Measurements from ENCODE around the gene ABTB2. TPM values are rescaled to one million over a fixed set of nuclear protein-coding genes. Genes with fewer than 3 reads are reported as not detected.

Gene ABTB2
- total and polyA plus RNA-seq, 2 donors: 3.2 to 4.4 TPM

DNA sequence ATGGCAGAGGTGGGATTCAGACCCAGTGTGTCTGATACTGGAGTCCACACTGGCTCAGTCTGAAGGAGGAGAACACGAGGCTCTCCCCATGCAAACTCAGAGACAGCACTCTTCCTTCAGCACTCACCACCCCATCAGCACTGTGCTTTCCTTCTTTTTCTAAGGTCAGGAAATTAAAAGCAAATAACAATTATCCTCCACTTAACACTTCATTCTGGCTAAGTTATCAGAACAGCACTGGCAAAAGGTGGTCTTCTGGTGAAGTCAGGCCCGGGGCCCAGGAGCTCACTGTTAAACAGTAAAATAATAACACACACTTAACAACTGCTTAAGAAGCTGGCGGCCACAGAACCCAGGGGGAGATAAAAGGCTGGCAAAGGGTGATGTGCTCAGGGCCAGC lies 145.2 kb downstream of the ABTB2 start:
- DNase-seq (ENCODE audit: extremely low spot score): no peak
- no peak overlapping the region for H3K4me3 ChIP-seq (ENCODE audit: low read depth, low read length)
- no peaks in the 10 kb centered on the region for H3K4me1 ChIP-seq (ENCODE audit: insufficient read depth)
- 80% methylated on average over 3 of the region's 3 CpGs for WGBS
- no peak overlapping the region for H3K27ac ChIP-seq (ENCODE audit: low read depth)
- no peaks in the 10 kb centered on the region for H3K36me3 ChIP-seq (ENCODE audit: insufficient read depth)

DNA sequence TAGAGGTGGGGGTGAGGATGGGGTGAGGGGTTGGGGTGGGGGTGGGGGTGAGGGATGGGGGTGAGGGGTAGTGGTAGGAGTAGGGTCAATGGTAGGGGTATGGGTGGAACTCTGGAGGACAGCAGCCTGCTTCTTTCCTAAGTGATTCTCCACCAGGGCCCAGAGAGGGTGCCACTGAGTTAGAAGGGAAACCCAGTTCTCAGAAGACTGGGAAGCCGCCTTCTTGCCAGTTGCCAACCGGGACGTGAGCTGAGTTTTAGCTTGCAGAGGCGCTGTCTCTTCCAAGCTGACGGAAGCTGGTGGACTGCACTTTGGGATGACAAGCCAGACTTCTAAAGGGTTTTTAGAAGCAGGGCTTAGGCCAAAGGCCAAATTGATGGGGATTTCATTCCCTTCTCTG lies 148.0 kb downstream of the ABTB2 start:
- no peaks in the 10 kb centered on the region for H3K4me1 ChIP-seq (ENCODE audit: insufficient read depth)
- no peaks in the 10 kb centered on the region for H3K36me3 ChIP-seq (ENCODE audit: insufficient read depth)
- WGBS: 78% methylated on average over 5 of the region's 5 CpGs
- no peak overlapping the region for H3K4me3 ChIP-seq (ENCODE audit: low read depth, low read length)
- DNase-seq (ENCODE audit: extremely low spot score): no peak
- no peak overlapping the region for H3K27ac ChIP-seq (ENCODE audit: low read depth)

DNA sequence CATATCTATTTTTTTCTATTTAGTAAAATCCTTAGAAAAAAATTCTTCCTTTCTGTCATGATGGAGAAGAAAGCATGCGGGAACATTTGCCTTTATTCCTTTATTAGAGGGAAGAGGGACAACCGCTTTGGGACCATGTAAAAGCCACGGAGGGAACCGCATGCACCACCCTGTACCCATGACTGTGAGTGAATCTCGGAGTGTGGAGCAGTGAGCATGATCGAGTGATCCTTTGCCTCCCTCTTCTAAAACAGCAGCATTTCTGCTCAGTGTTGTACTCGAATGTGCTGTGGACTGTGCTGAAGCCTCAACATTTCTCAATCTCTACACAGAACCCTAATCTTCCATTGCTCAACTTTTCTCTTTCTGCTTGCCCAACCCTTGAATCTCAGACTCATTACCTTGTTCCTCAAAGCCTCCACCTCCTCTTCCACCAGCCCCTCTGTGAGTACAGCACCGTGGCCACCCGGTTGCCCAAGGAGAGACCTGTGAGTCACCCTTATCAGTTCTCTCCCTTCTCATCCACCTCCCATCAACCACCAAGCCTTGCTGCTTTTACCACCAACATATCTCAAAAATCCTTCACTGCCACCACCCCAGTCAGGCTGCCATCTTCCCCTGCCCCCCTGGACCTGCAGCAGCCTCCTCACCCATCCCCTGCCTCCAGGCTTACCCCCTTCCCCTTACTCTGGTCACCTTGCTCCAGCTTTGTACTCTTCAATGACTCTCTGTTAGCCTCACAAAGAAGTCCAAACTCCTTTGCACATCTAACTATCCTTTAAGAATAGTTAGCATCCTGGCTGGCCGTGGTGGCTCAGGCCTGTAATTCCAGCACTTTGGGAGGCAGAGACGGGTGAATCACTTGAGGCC lies 149.3 kb downstream of the ABTB2 start:
- DNase-seq (ENCODE audit: extremely low spot score): no peak
- 84% methylated on average over 11 of the region's 11 CpGs for WGBS
- Histone ChIP-seq H3K4me3 (ENCODE audit: low read depth, low read length) (no peak overlapping the region), H3K27ac (ENCODE audit: low read depth) (no peak overlapping the region), H3K36me3 (ENCODE audit: insufficient read depth) (no peaks in the 10 kb centered on the region), H3K4me1 (ENCODE audit: insufficient read depth) (no peaks in the 10 kb centered on the region)

DNA sequence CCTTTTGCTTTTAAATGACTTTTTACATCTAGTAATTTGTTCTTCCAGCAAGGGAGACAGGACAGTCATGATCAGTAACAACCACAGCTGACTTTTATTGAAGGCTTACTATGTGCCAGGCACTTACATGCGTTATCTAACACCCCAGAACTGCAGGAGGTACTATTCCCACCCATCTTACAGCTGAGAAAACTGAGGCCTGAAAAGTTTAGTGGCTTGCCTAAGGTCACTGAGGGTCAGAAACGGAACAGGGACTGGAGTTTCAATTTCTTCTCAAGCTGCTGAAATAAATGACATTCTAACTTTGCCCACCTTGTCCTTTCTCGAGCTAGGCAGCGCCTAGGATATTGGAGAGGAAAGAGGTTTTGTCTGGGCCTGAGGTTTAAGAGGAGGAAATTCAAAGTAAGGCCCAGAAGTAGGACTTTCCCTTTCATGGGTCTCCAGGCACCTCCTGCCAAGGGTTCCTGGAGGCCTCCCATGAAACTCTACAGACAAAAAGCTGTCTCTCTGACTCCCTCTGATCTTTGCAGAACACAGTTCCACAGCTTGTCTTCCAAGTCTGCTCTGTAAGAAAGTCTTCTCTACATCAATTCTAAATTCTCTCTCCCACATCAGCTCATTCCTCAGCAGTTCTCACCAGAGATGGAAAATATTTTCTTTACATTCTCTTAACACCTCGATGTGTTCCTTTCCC lies 150.2 kb downstream of the ABTB2 start:
- DNase-seq (ENCODE audit: extremely low spot score): no peak
- WGBS: 92% methylated on average over 5 of the region's 5 CpGs
- no peaks in the 10 kb centered on the region for H3K4me1 ChIP-seq (ENCODE audit: insufficient read depth)
- no peak overlapping the region for H3K4me3 ChIP-seq (ENCODE audit: low read depth, low read length)
- H3K27ac ChIP-seq (ENCODE audit: low read depth): no peak overlapping the region
- H3K36me3 ChIP-seq (ENCODE audit: insufficient read depth): no peaks in the 10 kb centered on the region

DNA sequence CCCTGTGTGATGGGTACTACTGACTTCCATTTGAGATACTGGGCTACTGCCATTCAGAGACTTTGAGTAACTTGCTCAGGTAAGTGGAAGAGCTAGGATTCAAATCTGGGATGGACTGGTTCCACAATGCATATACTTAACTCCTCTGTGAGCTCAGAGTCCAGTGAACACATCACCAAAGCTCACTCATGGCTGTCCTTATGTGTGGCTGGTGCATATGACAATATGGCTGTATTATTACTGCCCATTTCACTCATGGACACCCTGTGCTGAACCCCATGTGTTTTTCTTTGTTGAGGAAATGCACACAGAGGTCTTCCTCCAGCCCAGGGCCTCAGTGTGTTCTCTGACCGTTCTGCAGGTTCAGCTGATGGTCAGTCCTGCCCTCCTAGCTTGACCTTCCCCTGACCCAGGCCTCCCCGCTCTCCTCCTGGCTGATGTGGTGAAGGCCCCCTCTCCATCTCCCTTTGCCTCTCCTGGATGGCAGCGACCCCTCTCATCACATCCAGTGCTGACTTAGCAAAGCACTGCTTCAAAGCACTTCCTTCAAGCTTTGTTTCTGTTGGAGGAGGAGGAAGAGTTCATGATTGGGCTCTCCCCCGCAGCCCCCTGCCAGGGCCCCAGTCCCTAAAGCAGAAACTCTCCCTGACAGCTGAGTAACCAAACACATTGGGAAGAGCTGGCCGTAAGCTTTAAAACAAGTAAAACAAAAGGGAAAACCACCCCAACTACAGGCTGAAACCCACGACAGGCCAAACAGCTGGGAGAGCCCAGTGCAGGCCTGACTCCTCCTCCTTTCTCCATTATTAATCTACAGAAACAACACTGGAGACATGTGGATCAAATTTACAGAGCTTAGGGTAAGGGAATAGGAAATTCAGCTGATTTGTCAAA lies 151.2 kb downstream of the ABTB2 start:
- WGBS: 66% methylated on average over 6 of the region's 6 CpGs
- DNase-seq (ENCODE audit: extremely low spot score): no peak
- H3K4me3 ChIP-seq (ENCODE audit: low read depth, low read length): no peak overlapping the region

DNA sequence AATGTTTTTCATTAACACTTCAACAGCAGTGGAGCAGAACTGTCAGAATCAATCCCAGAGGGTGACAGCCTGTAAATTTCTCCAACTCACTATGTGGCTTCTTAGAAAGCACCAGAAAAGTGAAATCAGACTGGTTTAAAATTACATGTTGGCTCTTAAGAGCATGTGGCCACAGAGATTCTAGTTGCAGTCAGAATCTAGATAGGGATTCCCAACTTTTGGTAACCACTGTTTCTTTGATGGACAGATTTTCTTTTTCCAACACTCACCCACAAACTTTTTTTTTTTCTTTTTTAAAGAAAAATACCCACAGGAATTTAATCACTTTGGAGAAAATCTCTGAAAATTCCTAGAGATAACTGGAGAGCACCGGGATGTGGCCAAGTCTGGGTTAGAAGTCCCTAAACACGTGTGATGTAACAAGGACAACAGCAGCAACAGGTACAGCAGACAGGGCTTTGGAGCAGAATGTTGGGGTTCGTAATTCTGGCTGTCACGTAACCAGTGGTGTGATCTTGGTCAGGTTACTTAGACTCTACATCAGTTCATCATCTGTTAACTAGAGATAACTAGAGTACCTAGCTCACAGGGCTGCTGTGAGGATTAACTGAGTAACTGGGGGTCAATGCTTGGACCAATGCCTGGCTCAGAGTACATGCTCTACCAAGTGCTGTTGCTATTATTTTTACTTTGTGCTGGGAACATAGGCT lies 152.3 kb downstream of the ABTB2 start:
- Histone ChIP-seq H3K4me1 (ENCODE audit: insufficient read depth) (no peaks in the 10 kb centered on the region), H3K36me3 (ENCODE audit: insufficient read depth) (no peaks in the 10 kb centered on the region), H3K27ac (ENCODE audit: low read depth) (no peak overlapping the region), H3K4me3 (ENCODE audit: low read depth, low read length) (no peak overlapping the region)
- 68% methylated on average over 4 of the region's 4 CpGs for WGBS
- DNase-seq (ENCODE audit: extremely low spot score): no peak

More for the DNA sequence above, 151.2 kb downstream of the ABTB2 start:
- H3K4me1 ChIP-seq (ENCODE audit: insufficient read depth): no peaks in the 10 kb centered on the region
- no peak overlapping the region for H3K27ac ChIP-seq (ENCODE audit: low read depth)
- no peaks in the 10 kb centered on the region for H3K36me3 ChIP-seq (ENCODE audit: insufficient read depth)

DNA sequence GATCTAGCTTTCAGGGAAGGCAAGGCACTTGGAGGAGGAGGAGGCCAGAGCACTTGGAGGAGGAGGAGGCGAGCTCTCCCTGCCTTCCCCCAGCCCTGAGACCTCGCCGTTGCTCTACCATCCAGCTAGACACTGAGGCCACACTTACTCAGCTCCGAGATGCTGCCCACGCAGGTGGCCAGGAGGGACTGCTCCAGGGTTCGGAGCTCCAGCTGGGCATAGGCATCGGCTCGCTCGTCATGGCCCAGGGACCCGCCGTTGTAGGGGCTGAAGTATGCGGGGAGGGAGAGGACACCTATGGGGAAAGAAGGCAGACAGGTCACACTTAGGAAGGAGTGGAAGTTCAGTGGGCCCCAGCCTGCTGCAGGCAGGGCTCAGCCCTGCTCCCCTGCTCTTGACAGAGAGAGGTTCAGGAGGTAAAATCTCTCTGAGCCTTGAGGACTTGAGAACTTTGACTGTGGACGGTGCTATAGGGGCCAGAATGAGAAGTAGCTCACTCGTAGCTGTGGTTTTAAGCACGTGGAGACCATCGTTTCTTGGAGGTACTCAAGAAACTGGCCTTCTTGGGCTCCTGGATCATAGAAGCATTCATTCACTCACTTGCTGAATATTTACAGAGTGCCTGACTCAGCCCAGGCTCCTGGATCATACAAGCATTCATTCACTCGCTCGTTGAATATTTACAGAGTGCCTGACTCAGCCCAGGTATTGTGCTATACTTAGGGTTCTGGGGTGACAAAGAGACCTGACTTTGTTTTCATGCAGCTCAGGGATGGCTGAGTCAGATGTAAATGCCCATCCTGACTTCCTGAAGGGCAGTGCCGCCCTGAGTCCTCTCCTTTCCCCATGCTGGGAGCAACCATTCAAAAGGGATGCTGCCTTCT lies 153.2 kb downstream of the ABTB2 start:
- H3K27ac ChIP-seq (ENCODE audit: low read depth): no peak overlapping the region
- 85% methylated on average over 19 of the region's 19 CpGs for WGBS
- no peak for DNase-seq (ENCODE audit: extremely low spot score)
- no peaks in the 10 kb centered on the region for H3K4me1 ChIP-seq (ENCODE audit: insufficient read depth)
- no peaks in the 10 kb centered on the region for H3K36me3 ChIP-seq (ENCODE audit: insufficient read depth)
- no peak overlapping the region for H3K4me3 ChIP-seq (ENCODE audit: low read depth, low read length)

DNA sequence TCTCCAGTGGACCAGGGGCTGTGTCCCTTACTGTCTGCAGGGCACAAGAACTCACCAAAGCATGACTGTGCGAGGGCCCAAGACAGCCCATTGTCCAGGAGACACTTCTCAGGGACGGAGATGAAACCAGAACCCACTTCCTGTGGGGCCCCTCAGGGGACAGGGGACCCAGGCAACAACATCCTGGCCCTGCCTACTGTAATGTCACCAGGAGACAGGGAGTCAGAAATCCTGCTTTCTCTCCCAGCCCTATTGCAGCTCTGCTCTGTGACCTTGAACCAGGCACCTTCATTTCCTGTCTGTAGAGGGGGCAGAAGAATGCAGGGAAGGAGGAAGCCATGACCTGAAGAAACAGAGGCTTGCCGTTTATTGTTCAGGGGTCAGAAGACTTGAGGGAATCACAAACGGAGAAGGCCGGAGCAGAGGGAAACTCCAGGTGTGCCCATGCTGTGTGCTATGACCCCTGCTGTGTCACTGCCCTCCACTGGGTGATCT lies 154.4 kb downstream of the ABTB2 start:
- Histone ChIP-seq H3K36me3 (ENCODE audit: insufficient read depth) (no peaks in the 10 kb centered on the region), H3K4me3 (ENCODE audit: low read depth, low read length) (no peak overlapping the region), H3K4me1 (ENCODE audit: insufficient read depth) (no peaks in the 10 kb centered on the region), H3K27ac (ENCODE audit: low read depth) (no peak overlapping the region)
- no peak for DNase-seq (ENCODE audit: extremely low spot score)
- 71% methylated on average over 5 of the region's 5 CpGs for WGBS

DNA sequence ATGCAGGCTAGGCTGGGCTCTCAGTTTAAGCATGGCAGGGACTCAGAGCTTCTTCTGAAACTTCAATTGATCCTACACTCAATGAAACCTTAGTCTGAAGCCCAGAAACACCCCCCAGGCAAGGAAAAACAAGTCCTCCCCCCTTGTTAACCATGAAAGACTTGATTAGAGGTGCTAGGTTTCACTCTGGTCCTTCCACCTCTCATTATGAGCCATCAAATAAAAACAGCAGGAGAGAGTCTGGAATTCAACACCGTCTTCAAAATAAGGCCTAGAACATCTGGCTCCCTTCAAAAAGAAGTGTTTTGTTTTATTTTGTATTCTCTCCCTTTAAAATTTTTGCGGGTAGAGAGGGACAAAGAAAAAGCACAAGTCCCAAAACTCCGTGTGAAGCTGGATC lies 156.7 kb downstream of the ABTB2 start:
- no peak overlapping the region for H3K27ac ChIP-seq (ENCODE audit: low read depth)
- no peak overlapping the region for H3K4me3 ChIP-seq (ENCODE audit: low read depth, low read length)
- WGBS: 48% methylated on average over 3 of the region's 3 CpGs
- DNase-seq (ENCODE audit: extremely low spot score): no peak
- H3K36me3 ChIP-seq (ENCODE audit: insufficient read depth): no peaks in the 10 kb centered on the region
- H3K4me1 ChIP-seq (ENCODE audit: insufficient read depth): no peaks in the 10 kb centered on the region

DNA sequence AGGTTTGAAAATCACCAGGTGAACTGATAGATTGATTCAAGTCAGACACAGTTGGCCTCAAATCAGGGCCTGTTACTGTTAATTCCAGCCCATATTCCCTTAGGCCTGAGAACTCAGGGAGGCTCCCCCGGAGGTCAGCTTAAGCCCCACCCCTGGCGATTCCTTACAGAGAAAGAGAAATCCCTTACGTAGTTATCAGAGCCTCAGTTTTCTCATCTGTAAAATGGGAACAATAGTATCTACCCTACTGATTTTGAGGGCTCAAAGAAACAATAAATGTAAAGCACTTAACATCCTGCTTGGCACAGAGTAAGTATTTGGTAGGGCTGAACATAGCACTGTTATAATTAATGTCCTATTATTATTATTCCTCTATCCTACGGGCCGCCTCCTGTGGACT lies 158.3 kb downstream of the ABTB2 start:
- WGBS: 76% methylated on average over 5 of the region's 5 CpGs

DNA sequence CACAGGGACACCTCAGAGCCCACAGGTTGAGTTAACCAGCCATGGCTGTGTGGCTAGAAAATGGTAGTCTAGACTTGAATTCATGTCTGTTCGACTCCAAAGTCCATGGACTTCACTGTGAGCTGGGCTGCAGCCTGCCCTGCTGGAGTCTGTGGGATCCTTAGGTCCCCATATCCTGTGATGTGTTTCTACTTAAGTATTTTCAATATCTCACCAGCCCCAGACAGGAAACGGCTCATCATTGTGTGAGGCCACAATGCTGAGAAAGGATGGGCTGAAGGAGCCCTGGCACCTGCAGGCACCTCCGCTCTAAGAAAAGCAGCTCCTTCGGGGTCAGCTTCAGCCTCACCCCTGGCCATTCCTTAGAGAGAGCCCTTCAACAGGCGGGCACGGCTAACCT lies 159.3 kb downstream of the ABTB2 start:
- Histone ChIP-seq H3K4me1 (ENCODE audit: insufficient read depth) (no peaks in the 10 kb centered on the region), H3K4me3 (ENCODE audit: low read depth, low read length) (no peak overlapping the region), H3K36me3 (ENCODE audit: insufficient read depth) (no peaks in the 10 kb centered on the region), H3K27ac (ENCODE audit: low read depth) (no peak overlapping the region)
- WGBS: 87% methylated on average over 6 of the region's 6 CpGs
- no peak for DNase-seq (ENCODE audit: extremely low spot score)

More for the DNA sequence above, 158.3 kb downstream of the ABTB2 start:
- DNase-seq (ENCODE audit: extremely low spot score): no peak
- H3K27ac ChIP-seq (ENCODE audit: low read depth): no peak overlapping the region
- no peaks in the 10 kb centered on the region for H3K36me3 ChIP-seq (ENCODE audit: insufficient read depth)
- H3K4me3 ChIP-seq (ENCODE audit: low read depth, low read length): no peak overlapping the region
- no peaks in the 10 kb centered on the region for H3K4me1 ChIP-seq (ENCODE audit: insufficient read depth)

DNA sequence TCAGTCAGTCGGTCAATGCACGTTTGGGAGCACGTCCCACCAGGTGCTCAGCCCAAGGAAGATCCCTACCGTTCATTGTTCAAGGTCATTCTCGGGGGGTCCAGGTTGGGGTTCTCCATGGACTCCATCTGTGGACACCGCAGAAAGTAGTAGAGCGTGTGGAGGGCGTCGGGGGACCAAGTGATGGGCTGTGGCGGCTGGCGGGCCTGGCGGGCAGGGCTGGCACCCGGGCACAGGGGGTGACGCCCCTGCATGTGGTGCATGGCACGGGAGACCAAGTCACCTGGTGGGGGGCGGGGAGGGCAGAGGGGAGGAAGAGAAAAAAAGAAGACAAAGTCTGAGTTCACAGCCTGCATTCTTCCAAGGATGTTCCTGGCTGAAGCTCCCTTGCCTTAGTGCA lies 160.6 kb downstream of the ABTB2 start:
- no peak overlapping the region for H3K27ac ChIP-seq (ENCODE audit: low read depth)
- H3K36me3 ChIP-seq (ENCODE audit: insufficient read depth): no peaks in the 10 kb centered on the region
- WGBS: 97% methylated on average over 16 of the region's 16 CpGs
- no peak overlapping the region for H3K4me3 ChIP-seq (ENCODE audit: low read depth, low read length)
- H3K4me1 ChIP-seq (ENCODE audit: insufficient read depth): no peaks in the 10 kb centered on the region
- no peak for DNase-seq (ENCODE audit: extremely low spot score)
